A549 (cell line): ENCODE measurements around the gene PTPRS. TPM values are rescaled to one million over a fixed set of nuclear protein-coding genes. Genes with fewer than 3 reads are reported as not detected.

Experiments used
- ATAC-seq, 2 experiments: fragments of 200-7000 bp in 1 of 2; fragments of >200 bp in 1 of 2; cut with Nextera tagmentation in 1 of 2; cut with Tn5 transposase in 1 of 2; 3 replicates each; pipeline versions ENCODE4 v1.8.0 to v1.9.1; 2018 to 2020; ENCODE audit warnings: mild to moderate bottlenecking in 1 of 2, moderate library complexity in 1 of 2
- CTCF ChIA-PET: fragments of 300-600 bp; sonication (Branson Sonifier 250); formaldehyde crosslinking; extraction: SDS; loops from one replicate; lab custom pipeline; 2021; ENCODE audit warnings: antibody characterized with exemption, inconsistent platforms; lab: Yijun Ruan, JAX
- POLR2A ChIA-PET: fragments of 350-600 bp; formaldehyde crosslinking; extraction: SDS; loops from one replicate; lab custom pipeline; 2021; ENCODE audit warnings: antibody characterized with exemption, inconsistent platforms; lab: Yijun Ruan, JAX
- DNase-seq, 2 experiments: peaks; one replicate each; pipeline versions ENCODE4 v3.0.0 to v3.0.0-alpha.2; 2011 to 2016; ENCODE audit warnings: low read depth in 1 of 2, low spot score in 1 of 2
- FAIRE-seq: peaks from 2 replicates; lab custom pipeline; 2011; peaks lifted over from hg19 to GRCh38; lab: Jason Lieb, UNC
- H3K27ac ChIP-seq, 2 experiments: fragments of >200 bp; sonication (Bioruptor Twin); formaldehyde crosslinking; 3 replicates each; pipeline ENCODE4 v1.5.1; 2016 to 2017
- H3K4me1 ChIP-seq: fragments of >200 bp; sonication (Bioruptor Twin); formaldehyde crosslinking; 3 replicates; pipeline ENCODE4 v1.6.1; 2016
- H3K4me2 ChIP-seq: fragments of >200 bp; sonication (Bioruptor Twin); formaldehyde crosslinking; 3 replicates; pipeline ENCODE4 v1.6.1; 2016
- H3K4me3 ChIP-seq: fragments of >200 bp; sonication (Bioruptor Twin); formaldehyde crosslinking; 3 replicates; pipeline ENCODE4 v1.5.1; 2016
- H3K9me3 ChIP-seq: fragments of >200 bp; sonication (Bioruptor Twin); formaldehyde crosslinking; 3 replicates; pipeline ENCODE4 v1.6.1; 2016
- ATOH8 ChIP-seq: fragments of 250-450 bp; sonication (Bioruptor Pico); IDR thresholded peaks from 2 replicates; pipeline ENCODE4 v1.5.0; 2020; ENCODE audit warnings: low read depth, mild to moderate bottlenecking, moderate library complexity
- BHLHE40 ChIP-seq: IDR thresholded peaks from 2 replicates; pipeline ENCODE4 v1.6.1; 2012; ENCODE audit warnings: low read depth, low read length, inconsistent platforms
- CBX2 ChIP-seq: fragments of 200-600 bp; sonication (generic); IDR thresholded peaks from 2 replicates; pipeline ENCODE4 v1.6.1; 2016; ENCODE audit warnings: low read depth, mild to moderate bottlenecking, borderline replicate concordance
- CHD2 ChIP-seq: fragments of 150-350 bp; IDR thresholded peaks from 2 replicates; pipeline ENCODE4 v1.6.1; 2014; ENCODE audit warnings: low read length; ENCODE audit not compliant: partially characterized antibody
- CHD4 ChIP-seq: fragments of 200-600 bp; sonication (generic); IDR thresholded peaks from 2 replicates; pipeline ENCODE4 v1.6.1; 2016; ENCODE audit warnings: antibody characterized with exemption, mild to moderate bottlenecking, borderline replicate concordance
- EHMT2 ChIP-seq: fragments of 200-600 bp; sonication (generic); IDR thresholded peaks from 2 replicates; pipeline ENCODE4 v1.6.1; 2016; ENCODE audit warnings: antibody characterized with exemption, low read depth, mild to moderate bottlenecking, moderate library complexity
- EP300 ChIP-seq, 2 experiments: fragments of >200 bp; sonication (Bioruptor Twin); formaldehyde crosslinking; IDR thresholded peaks; 2 replicates in 1 of 2; 3 replicates in 1 of 2; pipeline ENCODE4 v1.6.1; 2016 to 2017
- ESRRA ChIP-seq: fragments of 150-350 bp; IDR thresholded peaks from 2 replicates; pipeline ENCODE4 v1.6.1; 2014; ENCODE audit warnings: mild to moderate bottlenecking, low read length, borderline replicate concordance
- FOSL2 ChIP-seq, 2 experiments: fragments of 450-650 bp in 1 of 2; fragments of >200 bp in 1 of 2; sonication (Bioruptor Twin) in 1 of 2; formaldehyde crosslinking; IDR thresholded peaks; 2 replicates each; pipeline versions ENCODE4 v1.5.0 to v1.6.1; 2016 to 2020; ENCODE audit warnings: mild to moderate bottlenecking in 1 of 2, moderate library complexity in 1 of 2
- FOXS1 ChIP-seq: fragments of 250-450 bp; sonication (Bioruptor Pico); IDR thresholded peaks from 2 replicates; pipeline ENCODE4 v1.5.0; 2020; ENCODE audit warnings: mild to moderate bottlenecking, moderate library complexity
- HDAC2 ChIP-seq: fragments of 200-600 bp; sonication (generic); IDR thresholded peaks from 2 replicates; pipeline ENCODE4 v1.6.1; 2016
- JUNB ChIP-seq: fragments of >200 bp; sonication (Bioruptor Twin); formaldehyde crosslinking; IDR thresholded peaks from 2 replicates; pipeline ENCODE4 v1.6.1; 2016
- KDM1A ChIP-seq: fragments of 200-600 bp; sonication (generic); IDR thresholded peaks from 2 replicates; pipeline ENCODE4 v1.6.1; 2016; ENCODE audit warnings: low read depth, mild to moderate bottlenecking
- KDM5A ChIP-seq: fragments of 200-600 bp; sonication (generic); IDR thresholded peaks from 2 replicates; pipeline ENCODE4 v1.6.1; 2016; ENCODE audit warnings: antibody characterized with exemption, mild to moderate bottlenecking
- MAFK ChIP-seq: fragments of 450-650 bp; IDR thresholded peaks from 2 replicates; pipeline ENCODE4 v1.6.1; 2014; ENCODE audit not compliant: partially characterized antibody
- MYC ChIP-seq: IDR thresholded peaks from 2 replicates; pipeline ENCODE4 v1.6.1; 2012; ENCODE audit warnings: mild to moderate bottlenecking, inconsistent platforms, low read length, improper control_type of control experiment, borderline replicate concordance
- NFE2L2 ChIP-seq: fragments of 150-350 bp; conservative IDR thresholded peaks from 2 replicates; pipeline ENCODE4 v1.6.1; 2014; ENCODE audit warnings: low read length
- NR3C1 ChIP-seq: fragments of >200 bp; sonication (Bioruptor Twin); formaldehyde crosslinking; IDR thresholded peaks from 3 replicates; pipeline ENCODE4 v1.6.1; 2017
- PBX3 ChIP-seq: IDR thresholded peaks from 2 replicates; pipeline ENCODE4 v1.6.1; 2012
- PHF8 ChIP-seq: fragments of 200-600 bp; sonication (generic); IDR thresholded peaks from 2 replicates; pipeline ENCODE4 v1.6.1; 2016; ENCODE audit warnings: low read depth, mild to moderate bottlenecking, antibody characterized with exemption, moderate library complexity, borderline replicate concordance
- POLR2A ChIP-seq: IDR thresholded peaks from 2 replicates; pipeline ENCODE4 v1.6.1; 2012; ENCODE audit warnings: mild to moderate bottlenecking, low read length
- POLR2AphosphoS2 ChIP-seq: conservative IDR thresholded peaks from 2 replicates; pipeline ENCODE4 v1.6.1; 2012; ENCODE audit warnings: low read length, improper control_type of control experiment, inconsistent platforms
- RNF2 ChIP-seq: fragments of 200-600 bp; sonication (generic); IDR thresholded peaks from 2 replicates; pipeline ENCODE4 v1.6.1; 2016; ENCODE audit warnings: low read depth, mild to moderate bottlenecking, antibody characterized with exemption, moderate library complexity, borderline replicate concordance
- SMC3 ChIP-seq: fragments of >200 bp; sonication (Bioruptor Twin); formaldehyde crosslinking; IDR thresholded peaks from 3 replicates; pipeline ENCODE4 v1.6.1; 2018; ENCODE audit warnings: inconsistent platforms
- ZC3H11A ChIP-seq: fragments of 450-650 bp; IDR thresholded peaks from 2 replicates; pipeline ENCODE4 v1.6.1; 2014; ENCODE audit warnings: antibody characterized with exemption, mild to moderate bottlenecking
- ZFP36 ChIP-seq: fragments of 450-650 bp; IDR thresholded peaks from 2 replicates; pipeline ENCODE4 v1.6.1; 2014; ENCODE audit warnings: borderline replicate concordance; ENCODE audit not compliant: partially characterized antibody
- ZNF302 ChIP-seq: fragments of 250-450 bp; sonication (Bioruptor Pico); IDR thresholded peaks from 2 replicates; pipeline ENCODE4 v1.9.0; 2021; ENCODE audit warnings: inconsistent platforms, mild to moderate bottlenecking, moderate library complexity
- WGBS: methylation state at CpG from one replicate; pipeline ENCODE4 v1.1.6; 2017; ENCODE audit errors: missing lambda C conversion rate; 5-methylcytosine and 5-hydroxymethylcytosine counted together
- polyA plus RNA-seq, 4 experiments: library from polyadenylated mRNA; depleted of rRNA in 3 of 4; stranded (reverse); fragments of >200 nt; fragmentation: RNase III in 1 of 4; extraction: RNeasy Plus Mini Kit Qiagen cat#74134 plus additional on column Dnase treatment in 1 of 4; gene quantifications; 2 replicates in 3 of 4; 3 replicates in 1 of 4; pipeline ENCODE4 v1.2.3, GENCODE V29; 2011 to 2017
- TF ChIP-seq, protein P1 (sequence below): fragments of 200-600 bp; sonication (generic); IDR thresholded peaks from 2 replicates; pipeline ENCODE4 v1.6.1; 2016; ENCODE audit warnings: antibody characterized with exemption, mild to moderate bottlenecking, moderate library complexity

The PTPRS gene
- polyA plus RNA-seq, 2 of the 4 experiments (the other 2 are of a cell fraction): 22.3 to 44.7 TPM

DNA sequence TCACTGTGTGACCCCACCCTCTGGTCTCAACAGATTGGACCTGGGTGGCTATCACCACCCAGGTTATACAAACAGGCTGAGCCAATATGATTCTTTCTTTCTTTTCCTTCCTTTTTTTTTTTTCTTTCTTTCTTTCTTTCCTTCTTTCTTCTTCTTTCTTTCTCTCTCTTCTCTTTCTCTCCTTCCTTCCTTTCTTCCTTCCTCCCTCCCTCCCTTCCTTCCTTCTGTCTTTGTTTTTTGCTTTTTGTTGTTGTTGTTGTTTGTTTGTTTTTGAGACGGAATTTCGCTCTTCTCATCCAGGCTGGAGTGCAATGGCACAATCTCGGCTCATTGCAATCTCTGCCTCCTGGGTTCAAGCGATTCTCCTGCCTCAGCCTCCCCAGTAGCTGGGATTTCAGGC, 17.0 kb upstream of the PTPRS start:
- whole genome bisulfite sequencing: 31% methylated on average over 4 of the region's 4 CpGs
- Histone ChIP-seq H3K27ac (no peak overlapping the region), H3K4me2 (no peak overlapping the region), H3K4me1 (0 out of 3 replicates have a peak, but pooled peaks cover 3% of the 10 kb centered on the region), H3K9me3 (no peaks in the 10 kb centered on the region), H3K4me3 (no peak overlapping the region)
- DNase-seq (no peak), FAIRE-seq (no peak), ATAC-seq (no peak)
- TF ChIP-seq ZC3H11A (no peak), ESRRA (no peak), MAFK (no peak), POLR2AphosphoS2 (no peak), SMC3 (no peak), RNF2 (no peak), JUNB (no peak), EP300 (IDR thresholded peaks at IDR 0.05) (no peak), POLR2A (no peak)
- POLR2A ChIA-PET: no interaction called here
- CTCF ChIA-PET: interaction anchor here (1.1 kb wide), 1 partner anchor 309 kb away, joined by 3 read pairs; no protein-coding TSS in a partner anchor

- ChIA-PET POLR2A (no interaction called here), CTCF (interaction anchor here (1.1 kb wide), 1 partner anchor 432 kb away, joined by 3 read pairs; no protein-coding TSS in a partner anchor)
- Histone ChIP-seq H3K27ac (no peak overlapping the region), H3K4me3 (no peak overlapping the region), H3K4me1 (0 out of 3 replicates have a peak, but pooled peaks cover 3% of the 10 kb centered on the region), H3K9me3 (no peaks in the 10 kb centered on the region), H3K4me2 (no peak overlapping the region)
- ATAC-seq (no peak), DNase-seq (no peak), FAIRE-seq (no peak)
- TF ChIP-seq ESRRA (no peak), BHLHE40 (no peak), KDM5A (no peak), MYC (no peak), EP300 (IDR thresholded peaks at IDR 0.05) (no peak), NR3C1 (no peak), FOSL2 (IDR thresholded peaks at IDR 0.05) (no peak), FOSL2 (CRISPR knock-in tag; IDR thresholded peaks at IDR 0.05) (no peak), ZNF302 (CRISPR knock-in tag) (no peak), FOXS1 (CRISPR knock-in tag) (no peak), KDM1A (no peak), MAFK (no peak), HDAC2 (no peak), ZFP36 (no peak), CHD2 (no peak), PHF8 (no peak), ATOH8 (CRISPR knock-in tag) (no peak), CHD4 (no peak), NFE2L2 (no peak), PBX3 (no peak)
- 22% methylated on average over 11 of the region's 13 CpGs for WGBS
Observed at GRCh38 chr19:5356918-5357317, 16.3 kb upstream of the PTPRS start.

DNA sequence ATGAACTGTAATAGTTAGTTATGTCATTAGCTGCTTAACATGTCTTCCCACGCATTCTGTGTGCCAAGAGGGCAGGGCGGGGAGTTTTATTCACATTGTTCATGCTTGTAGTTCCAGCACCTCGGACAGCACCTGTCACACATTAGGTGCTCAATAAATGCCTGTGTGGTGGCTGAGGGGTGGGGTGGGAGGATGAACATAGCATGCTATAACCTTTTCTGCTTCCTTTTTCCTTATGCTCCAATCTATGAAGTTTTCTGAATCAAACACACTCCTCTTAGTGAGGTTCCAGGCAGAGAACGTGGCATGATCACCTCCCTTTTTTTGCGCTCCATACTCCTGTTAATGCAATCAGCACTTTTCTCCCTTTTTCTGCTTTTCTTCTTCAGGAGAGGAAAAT, 15.8 kb upstream of the PTPRS start:
- WGBS: 86% methylated on average over 5 of the region's 5 CpGs
- Histone ChIP-seq H3K4me2 (no peak overlapping the region), H3K27ac (no peak overlapping the region), H3K4me1 (0 out of 3 replicates have a peak, but pooled peaks cover 3% of the 10 kb centered on the region), H3K9me3 (no peaks in the 10 kb centered on the region), H3K4me3 (no peak overlapping the region)
- TF ChIP-seq, protein P1, sequence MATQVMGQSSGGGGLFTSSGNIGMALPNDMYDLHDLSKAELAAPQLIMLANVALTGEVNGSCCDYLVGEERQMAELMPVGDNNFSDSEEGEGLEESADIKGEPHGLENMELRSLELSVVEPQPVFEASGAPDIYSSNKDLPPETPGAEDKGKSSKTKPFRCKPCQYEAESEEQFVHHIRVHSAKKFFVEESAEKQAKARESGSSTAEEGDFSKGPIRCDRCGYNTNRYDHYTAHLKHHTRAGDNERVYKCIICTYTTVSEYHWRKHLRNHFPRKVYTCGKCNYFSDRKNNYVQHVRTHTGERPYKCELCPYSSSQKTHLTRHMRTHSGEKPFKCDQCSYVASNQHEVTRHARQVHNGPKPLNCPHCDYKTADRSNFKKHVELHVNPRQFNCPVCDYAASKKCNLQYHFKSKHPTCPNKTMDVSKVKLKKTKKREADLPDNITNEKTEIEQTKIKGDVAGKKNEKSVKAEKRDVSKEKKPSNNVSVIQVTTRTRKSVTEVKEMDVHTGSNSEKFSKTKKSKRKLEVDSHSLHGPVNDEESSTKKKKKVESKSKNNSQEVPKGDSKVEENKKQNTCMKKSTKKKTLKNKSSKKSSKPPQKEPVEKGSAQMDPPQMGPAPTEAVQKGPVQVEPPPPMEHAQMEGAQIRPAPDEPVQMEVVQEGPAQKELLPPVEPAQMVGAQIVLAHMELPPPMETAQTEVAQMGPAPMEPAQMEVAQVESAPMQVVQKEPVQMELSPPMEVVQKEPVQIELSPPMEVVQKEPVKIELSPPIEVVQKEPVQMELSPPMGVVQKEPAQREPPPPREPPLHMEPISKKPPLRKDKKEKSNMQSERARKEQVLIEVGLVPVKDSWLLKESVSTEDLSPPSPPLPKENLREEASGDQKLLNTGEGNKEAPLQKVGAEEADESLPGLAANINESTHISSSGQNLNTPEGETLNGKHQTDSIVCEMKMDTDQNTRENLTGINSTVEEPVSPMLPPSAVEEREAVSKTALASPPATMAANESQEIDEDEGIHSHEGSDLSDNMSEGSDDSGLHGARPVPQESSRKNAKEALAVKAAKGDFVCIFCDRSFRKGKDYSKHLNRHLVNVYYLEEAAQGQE: peak; percentile 81
- no peak for TF ChIP-seq EHMT2
- no peak for TF ChIP-seq CBX2
- TF ChIP-seq ATOH8 (CRISPR knock-in tag): no peak
- ChIA-PET POLR2A (no interaction called here), CTCF (interaction anchor here (1.1 kb wide), 1 partner anchor 432 kb away, joined by 3 read pairs; no protein-coding TSS in a partner anchor)
- FAIRE-seq (no peak), ATAC-seq (no peak), DNase-seq (no peak)
